Stimulated activated naive CD4-positive, alpha-beta T cell (primary cell): ENCODE results near the gene GTPBP6.
"Not testable (repeated sequence)": the region's sequence is repeated elsewhere in the genome, so short reads cannot be mapped to it uniquely, and the experiment has no call there.

Experiments used
- DNase-seq, 6 experiments: peaks; one replicate each; lab custom pipeline; 2025; lab: John Stamatoyannopoulos, UW

Gene GTPBP6

DNA sequence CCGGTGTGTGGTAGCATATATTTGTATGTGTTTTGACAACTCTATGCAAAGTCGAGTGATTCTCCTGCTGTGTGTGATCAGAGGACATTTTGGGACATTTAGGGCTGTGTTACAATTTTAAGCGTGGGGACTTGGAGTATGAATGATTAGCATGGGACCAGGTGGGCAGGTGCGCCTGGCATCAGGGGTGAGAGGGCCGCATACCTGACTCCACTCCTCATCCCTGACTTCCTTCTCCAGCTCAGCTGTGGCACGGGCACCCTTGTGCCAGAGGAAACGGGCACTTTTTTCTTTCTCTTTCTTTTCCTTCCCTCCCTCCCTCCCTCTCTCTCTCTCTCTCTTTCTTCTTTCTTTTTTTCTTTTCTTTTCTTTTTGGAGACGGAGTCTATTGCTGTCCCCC lies 53.1 kb downstream of the GTPBP6 start:
- DNase-seq: no peak

DNA sequence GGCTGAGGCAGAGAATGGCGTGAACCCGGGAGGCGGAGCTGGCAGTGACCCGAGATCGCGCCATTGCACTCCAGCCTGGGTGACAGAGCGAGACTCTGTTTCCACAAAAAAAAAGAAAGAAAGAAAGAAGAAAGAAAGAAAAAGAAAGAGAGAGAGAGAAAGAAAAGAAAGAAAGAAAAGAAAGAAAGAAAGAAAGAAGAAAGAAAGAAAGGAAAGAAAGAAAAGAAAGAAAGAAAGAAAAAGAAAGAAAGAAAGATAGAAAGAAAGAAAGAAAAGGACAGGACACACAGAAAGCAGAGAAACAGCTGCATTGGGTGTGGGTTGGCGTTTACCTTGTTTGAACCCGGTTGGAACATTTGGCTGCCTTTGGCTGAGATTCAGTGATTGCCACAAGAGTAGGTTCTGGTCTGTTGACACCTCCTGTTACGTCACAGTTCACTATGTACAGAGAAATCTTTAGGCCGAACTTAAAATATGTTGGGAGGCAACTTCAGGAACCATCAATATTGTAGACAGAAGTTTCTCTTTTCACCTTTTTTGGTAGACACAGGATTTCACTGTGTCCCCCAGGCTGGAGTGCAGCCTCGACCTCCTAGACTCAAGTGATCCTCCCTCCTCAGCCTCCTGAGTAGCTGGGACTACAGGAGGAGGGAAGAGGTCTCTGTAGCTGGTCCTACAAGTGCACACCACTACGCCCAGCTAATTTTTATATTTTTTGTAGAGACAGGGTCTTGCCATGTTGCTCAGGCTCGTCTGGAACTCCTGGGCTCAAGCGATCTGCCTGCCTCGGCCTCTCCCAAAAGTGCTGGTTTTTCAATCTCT lies 53.8 kb downstream of the GTPBP6 start:
- no peak for DNase-seq

DNA sequence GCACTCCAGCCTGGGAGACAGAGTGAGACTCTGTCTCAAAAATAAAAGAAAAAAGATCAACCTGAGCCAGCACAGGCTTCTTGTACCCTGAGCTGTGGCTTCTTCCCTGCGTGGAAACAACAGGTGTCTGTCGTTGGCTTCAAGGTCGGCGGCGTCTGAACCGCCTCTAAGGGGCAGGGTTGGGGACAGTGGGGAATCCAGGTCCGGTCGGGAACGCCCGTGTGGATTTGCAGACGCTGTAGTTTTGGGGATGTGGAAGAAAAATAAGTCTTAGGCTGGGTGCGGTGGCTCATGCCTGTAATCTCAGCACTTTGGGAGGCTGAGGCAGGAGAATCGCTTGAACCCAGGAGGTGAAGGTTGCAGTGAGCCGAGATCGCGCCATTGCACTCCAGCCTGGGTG lies 54.6 kb downstream of the GTPBP6 start:
- not testable (repeated sequence) for DNase-seq

DNA sequence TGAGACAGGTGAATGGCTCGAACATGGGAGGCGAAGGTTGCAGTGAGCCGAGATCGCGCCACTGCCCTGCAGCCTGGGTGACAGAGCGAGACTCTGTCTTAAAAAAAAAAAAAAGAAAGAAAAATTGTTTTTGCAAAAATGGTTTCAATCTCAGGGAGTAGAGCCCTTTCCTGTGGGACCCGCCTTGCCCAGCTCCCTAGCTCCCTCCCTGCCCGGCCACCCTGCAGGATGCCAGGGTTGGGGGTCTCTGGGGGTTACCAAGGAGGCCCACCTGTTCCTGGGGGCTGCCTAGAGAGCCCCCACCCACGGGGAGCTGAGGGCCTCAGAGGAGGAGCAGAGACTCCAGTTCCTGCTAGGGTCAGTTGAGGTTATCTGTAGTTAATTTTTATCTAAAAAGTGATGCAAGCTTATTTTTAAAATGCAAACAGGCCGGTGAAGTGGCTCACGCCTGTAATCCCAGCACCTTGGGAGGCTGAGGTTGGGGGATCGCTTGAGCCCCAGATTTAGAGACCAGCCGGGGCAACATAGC lies 56.2 kb downstream of the GTPBP6 start:
- DNase-seq: no peak

DNA sequence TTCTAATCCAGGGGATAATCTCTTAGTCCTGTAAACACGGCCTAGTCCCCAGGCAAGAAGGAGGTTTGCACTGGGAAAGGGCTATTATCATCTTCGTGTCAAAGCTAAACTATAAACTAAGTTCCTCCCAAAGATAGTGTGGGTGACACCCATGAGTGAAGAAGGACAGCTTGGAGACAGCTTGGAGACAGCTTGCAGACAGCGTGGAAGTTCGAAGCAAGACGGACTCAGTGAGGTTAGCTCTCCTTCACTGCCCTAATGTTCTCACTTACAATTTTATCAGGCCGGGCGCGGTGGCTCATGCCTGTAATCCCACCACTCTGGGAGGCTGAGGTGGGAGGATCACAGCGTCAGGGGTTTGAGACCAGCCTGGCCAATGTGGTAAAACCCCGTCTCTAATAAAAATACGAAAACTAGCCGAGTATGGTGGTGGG lies 56.7 kb downstream of the GTPBP6 start:
- no peak for DNase-seq

DNA sequence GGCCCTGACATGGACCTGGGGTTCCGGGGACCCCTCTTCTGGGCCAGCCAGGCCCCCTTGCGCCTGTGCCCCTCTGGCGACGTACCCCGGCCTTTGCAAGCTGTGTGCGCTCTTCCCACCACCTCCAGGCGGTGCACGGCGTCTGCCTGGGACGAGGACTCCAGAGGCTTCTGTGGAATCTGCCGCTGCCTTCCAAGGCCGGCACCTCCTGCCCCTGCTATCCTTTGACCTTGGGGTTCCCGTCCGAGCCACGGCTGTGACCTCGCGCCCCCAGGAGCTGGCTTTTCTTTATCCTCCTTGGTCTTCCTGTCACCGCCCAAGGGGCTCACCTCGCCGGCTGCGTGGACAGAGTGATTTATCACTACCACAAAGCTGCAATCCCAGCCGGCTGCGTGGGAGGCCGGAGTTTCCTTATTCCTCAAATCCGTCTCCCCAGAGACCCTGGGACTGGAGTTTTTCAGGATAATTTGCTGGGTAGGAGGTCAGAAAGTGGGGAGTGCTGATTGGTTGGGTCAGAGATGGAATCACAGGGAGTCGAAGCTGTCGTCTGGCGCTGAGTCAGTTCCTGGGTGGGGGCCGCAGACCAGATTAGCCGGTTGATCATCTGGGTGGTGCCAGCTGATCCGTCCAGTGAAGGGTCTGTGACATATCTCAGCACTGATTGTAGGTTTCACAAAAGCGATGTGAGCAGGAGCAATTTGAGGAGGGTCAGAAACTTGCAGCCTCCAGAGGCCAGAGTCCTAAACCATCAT lies 57.3 kb downstream of the GTPBP6 start:
- DNase-seq: no peak

DNA sequence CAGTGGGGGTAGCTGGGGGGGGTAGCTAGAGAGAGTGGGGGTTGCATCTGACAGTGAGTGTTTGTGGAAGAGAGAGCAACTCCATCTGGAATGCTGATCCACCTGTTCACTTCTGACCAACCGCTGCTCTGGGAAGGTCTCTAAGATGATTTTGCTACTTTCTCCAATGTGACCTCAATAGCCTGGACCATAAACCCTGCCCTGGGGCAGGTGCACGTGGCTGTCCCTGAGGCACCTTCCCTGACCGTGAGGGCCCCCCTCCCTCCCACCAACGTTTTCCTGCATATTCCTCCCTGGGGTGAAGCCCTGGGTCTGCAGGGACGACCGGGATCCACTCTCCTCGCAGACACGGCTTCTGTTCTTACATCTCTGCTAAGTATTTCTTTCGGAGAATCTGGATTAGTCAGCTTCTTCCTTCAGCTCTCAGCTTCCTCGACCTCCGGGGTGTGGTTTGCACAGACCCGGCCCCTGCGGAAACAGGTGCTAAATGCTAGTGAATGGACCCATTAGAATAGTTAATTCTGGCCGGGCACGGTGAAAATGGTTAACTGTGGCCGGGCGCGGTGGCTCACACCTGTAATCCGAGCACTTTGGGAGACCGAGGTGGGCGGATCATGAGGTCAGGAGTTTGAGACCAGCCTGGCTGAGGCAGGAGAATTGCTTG lies 58.8 kb downstream of the GTPBP6 start:
- DNase-seq: no peak

DNA sequence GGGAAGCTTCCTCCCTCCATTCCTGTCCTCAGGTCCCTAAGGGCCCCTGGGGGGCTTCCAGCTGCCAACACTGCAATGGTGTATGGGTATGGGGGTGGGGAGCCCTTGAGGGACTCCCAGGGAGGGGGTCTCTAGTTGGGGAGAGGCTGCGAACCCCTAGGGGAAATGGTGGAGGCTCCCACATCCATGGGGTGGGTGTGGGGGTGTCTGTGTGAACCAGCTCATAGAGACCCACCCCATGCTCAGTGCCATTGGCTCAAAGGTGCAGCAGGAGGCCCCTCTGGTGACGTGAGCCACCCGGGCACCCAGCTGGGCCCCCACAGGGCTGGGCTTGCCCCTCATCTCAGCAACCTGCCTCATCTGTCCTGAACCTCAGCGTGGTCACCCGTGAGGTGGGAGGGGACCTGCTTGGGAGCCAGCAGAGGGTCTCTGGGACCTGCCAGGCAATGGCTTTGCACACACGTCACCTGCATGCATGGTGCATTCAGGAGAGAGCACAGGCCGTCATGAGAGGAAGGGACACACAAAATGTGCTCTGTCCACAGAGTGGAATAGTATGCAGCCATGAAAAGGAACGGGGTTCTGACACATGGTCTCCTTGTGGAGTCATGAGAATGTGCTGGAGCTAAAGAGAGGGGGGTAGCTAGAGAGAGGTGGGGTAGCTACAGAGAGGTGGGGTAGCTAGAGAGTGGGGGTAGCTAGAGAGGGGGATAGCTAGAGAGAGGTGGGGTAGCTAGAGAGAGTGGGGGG lies 60.1 kb downstream of the GTPBP6 start:
- no peak for DNase-seq

DNA sequence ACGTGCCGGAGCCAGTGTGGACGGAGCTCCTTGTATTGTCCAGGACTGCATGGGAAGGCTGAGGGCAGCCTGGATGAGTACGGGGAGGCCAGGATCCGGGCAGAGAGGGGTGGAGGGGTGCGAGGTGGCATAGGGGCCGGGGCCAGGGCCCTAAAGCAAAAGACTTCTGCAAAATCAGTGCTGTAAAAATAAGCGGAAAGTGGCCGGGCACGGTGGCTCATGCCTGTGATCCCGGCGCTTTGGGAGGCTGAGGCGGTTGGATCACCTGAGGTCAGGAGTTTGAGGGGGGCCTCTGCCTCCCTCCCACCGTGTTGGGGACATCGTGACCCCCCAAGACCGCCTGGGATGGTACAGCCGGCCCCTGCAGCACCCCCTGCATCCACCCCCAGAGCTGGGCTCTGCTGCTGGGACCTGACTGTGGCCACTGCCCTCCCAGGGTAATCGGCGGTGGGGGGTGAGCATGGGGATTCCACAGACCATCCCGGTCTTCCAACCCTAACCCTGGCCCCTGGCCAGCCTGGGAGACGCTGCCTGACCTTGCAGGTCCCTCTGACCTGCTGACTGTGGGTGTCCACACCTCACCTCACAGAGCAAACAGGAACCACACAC lies 60.8 kb downstream of the GTPBP6 start:
- no peak for DNase-seq

DNA sequence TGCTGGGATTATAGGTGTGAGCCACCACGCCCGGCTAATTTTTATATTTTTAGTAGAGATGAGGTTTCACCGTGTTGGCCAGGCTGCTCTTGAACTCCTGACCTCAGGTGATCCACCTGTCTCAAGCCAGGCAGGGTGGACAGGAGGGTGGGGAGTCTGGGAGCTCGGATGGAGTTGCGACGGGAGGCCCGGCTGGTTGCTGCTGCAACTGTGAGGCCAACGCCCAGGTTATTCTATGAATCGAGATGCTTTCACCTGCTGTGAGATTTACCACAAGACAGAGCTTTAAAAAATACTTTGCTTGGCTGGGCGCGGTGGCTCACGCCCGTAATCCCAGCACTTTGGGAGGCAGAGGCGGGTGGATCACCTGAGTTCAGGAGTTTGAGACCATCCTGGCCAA lies 61.5 kb downstream of the GTPBP6 start:
- not testable (repeated sequence) for DNase-seq

DNA sequence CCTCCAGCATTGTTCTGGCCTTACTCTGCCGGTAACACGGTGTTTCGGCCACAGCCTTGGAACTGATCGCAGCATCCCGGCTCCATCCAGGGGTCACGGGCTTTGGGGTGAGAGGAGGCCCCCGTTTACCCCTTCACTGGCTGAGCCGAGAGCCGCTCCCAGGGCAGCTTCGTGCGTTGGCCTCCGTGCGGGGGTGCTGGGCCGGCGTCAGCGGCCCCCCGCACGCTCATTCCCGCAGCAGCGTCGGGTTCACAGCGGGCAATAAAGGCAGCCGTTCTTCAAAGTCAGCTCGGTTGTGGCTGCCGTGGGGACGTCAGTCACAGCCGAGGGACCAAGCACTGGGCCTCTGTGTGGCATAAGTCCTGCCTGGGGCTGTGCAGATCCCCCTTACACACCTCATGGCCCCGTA lies 62.7 kb downstream of the GTPBP6 start:
- DNase-seq: no peak
